ENCODE measurements around the gene DOCK2.

DNA sequence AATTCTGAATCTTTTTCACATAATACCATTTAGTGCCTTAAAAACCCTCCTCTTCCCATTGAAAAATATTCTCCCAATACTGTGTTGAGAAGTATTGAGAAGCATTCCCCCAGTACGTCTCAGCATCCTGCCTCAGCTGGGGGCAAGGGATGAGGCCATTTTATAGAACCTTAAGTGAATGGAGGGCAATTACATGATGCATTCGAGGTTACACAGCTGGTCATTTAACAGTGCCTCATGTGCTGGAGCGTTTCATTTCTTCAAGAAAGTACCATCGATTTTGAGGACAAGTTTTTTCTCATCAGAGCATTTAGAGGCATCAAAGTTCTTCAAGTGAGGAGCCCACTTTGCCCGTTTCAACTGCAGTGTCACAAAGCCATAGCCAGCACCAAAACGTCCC is 135.6 kb downstream of the DOCK2 start:
- TF ChIP-seq, protein P1, sequence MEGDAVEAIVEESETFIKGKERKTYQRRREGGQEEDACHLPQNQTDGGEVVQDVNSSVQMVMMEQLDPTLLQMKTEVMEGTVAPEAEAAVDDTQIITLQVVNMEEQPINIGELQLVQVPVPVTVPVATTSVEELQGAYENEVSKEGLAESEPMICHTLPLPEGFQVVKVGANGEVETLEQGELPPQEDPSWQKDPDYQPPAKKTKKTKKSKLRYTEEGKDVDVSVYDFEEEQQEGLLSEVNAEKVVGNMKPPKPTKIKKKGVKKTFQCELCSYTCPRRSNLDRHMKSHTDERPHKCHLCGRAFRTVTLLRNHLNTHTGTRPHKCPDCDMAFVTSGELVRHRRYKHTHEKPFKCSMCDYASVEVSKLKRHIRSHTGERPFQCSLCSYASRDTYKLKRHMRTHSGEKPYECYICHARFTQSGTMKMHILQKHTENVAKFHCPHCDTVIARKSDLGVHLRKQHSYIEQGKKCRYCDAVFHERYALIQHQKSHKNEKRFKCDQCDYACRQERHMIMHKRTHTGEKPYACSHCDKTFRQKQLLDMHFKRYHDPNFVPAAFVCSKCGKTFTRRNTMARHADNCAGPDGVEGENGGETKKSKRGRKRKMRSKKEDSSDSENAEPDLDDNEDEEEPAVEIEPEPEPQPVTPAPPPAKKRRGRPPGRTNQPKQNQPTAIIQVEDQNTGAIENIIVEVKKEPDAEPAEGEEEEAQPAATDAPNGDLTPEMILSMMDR (IDR thresholded peaks at IDR 0.05; ENCODE audit: borderline replicate concordance, extremely low read depth, low read length, poor library complexity, severe bottlenecking) = no peak
- no peak for TF ChIP-seq EZH2 (IDR thresholded peaks at IDR 0.05; ENCODE audit: borderline replicate concordance, low read depth, low read length, severe bottlenecking)
